Spleen (tissue), 11 donors: Measurements from ENCODE around the gene RAB9B. TPM values are rescaled to one million over a fixed set of nuclear protein-coding genes. Genes with fewer than 3 reads are reported as not detected.
"Not testable (repeated sequence)": the region's sequence is repeated elsewhere in the genome, so short reads cannot be mapped to it uniquely, and the experiment has no call there.

Experiments used
- DNase-seq: peaks from one replicate; pipeline ENCODE4 v3.0.0-alpha.2; 2020
- H3K27ac ChIP-seq, 8 donors: fragments of 200-600 bp; sonication (generic) in 7 of 8; 1 replicate in 4 of 8; 2 replicates in 4 of 8; pipeline versions ENCODE4 v1.5.0 to v1.8.0; 2016 to 2021; ENCODE audit warnings: inconsistent platforms in 4 of 8, mild to moderate bottlenecking in 4 of 8, moderate library complexity in 1 of 8
- H3K27me3 ChIP-seq, 7 donors: fragments of 200-600 bp; sonication (generic) in 6 of 7; replicated peaks in 1 of 7; 1 replicate in 4 of 7; 2 replicates in 3 of 7; pipeline versions ENCODE4 v1.5.0 to v1.8.0; 2016 to 2021; ENCODE audit warnings: inconsistent platforms in 3 of 7, mild to moderate bottlenecking in 1 of 7
- H3K36me3 ChIP-seq, 6 donors: fragments of 200-600 bp; sonication (generic) in 5 of 6; 1 replicate in 4 of 6; 2 replicates in 2 of 6; pipeline versions ENCODE4 v1.5.0 to v1.8.0; 2016 to 2021; ENCODE audit warnings: inconsistent platforms in 2 of 6
- H3K4me1 ChIP-seq, 6 donors: fragments of 200-600 bp; sonication (generic) in 5 of 6; 1 replicate in 3 of 6; 2 replicates in 3 of 6; pipeline versions ENCODE4 v1.5.0 to v1.8.0; 2016 to 2021; ENCODE audit warnings: inconsistent platforms in 3 of 6
- H3K4me3 ChIP-seq, 8 donors: fragments of 200-600 bp; sonication (generic) in 7 of 8; 1 replicate in 4 of 8; 2 replicates in 4 of 8; pipeline versions ENCODE4 v1.5.0 to v1.8.0; 2016 to 2021; ENCODE audit warnings: inconsistent platforms in 4 of 8, mild to moderate bottlenecking in 4 of 8, moderate library complexity in 2 of 8
- H3K9me3 ChIP-seq, 8 donors: fragments of 200-600 bp; sonication (generic) in 7 of 8; 1 replicate in 4 of 8; 2 replicates in 4 of 8; pipeline versions ENCODE4 v1.5.0 to v1.8.0; 2016 to 2021; ENCODE audit warnings: inconsistent platforms in 4 of 8
- POLR2A ChIP-seq, 3 donors: fragments of 450-650 bp; IDR thresholded peaks; one replicate each; pipeline ENCODE4 v1.5.1; 2017; ENCODE audit warnings: antibody characterized with exemption in 3 of 3, mild to moderate bottlenecking in 1 of 3
- POLR2AphosphoS5 ChIP-seq, 3 donors: sonication (generic); formaldehyde crosslinking; IDR thresholded peaks; one replicate each; pipeline ENCODE4 v1.5.1; 2017; ENCODE audit warnings: antibody characterized with exemption in 3 of 3
- WGBS, 5 donors: extraction: QIAGEN DNeasy Blood & Tissue Kit in 3 of 5; methylation state at CpG; one replicate each; pipeline versions ENCODE4 v1.1.5 to v1.1.7; 2013 to 2018; 5-methylcytosine and 5-hydroxymethylcytosine counted together
- intact Hi-C: fragments of 100-400 bp; cut with DNase I; formaldehyde crosslinking; loops from one replicate; pipeline ENCODE4 v1.15.0; 2023; ENCODE audit warnings: low total_unique reads
- polyA plus RNA-seq, 3 donors: library from polyadenylated mRNA; stranded (reverse); fragments of 200-250 nt; gene quantifications; one replicate each; pipeline ENCODE4 v1.2.1, GENCODE V29; 2013
- total RNA-seq, 7 donors: library from RNA; depleted of rRNA in 3 of 7; stranded (reverse); fragments of >200 nt in 3 of 7; fragmentation: NEBNext Ultra II Directional in 4 of 7; extraction: Animal tissue kit (Norgen Biotek cat#: 25700) in 4 of 7; gene quantifications; one replicate each; pipeline versions ENCODE4 v1.1.0 to v1.2.1, GENCODE V29; 2016 to 2021
- TF ChIP-seq, protein P1 (sequence below), 11 experiments: fragments of 200-600 bp in 7 of 11; fragments of 450-650 bp in 4 of 11; sonication (generic) in 4 of 11; IDR thresholded peaks in 8 of 11; conservative IDR thresholded peaks in 3 of 11; 1 replicate in 7 of 11; 2 replicates in 4 of 11; pipeline versions ENCODE4 v1.4.0 to v1.8.0; 2016 to 2021; ENCODE audit warnings: antibody characterized with exemption in 11 of 11, inconsistent platforms in 4 of 11, mild to moderate bottlenecking in 1 of 11
- donor health status: healthy with polysubstance abuse.
- donor health status: DM: no; HTN: no; CAD: no; lungs with moderate emphysema.
- donor health status: DM: no; HTN: no; CAD: no.
- donor health status: Bipolar disorder and iron deficiency.
- donor health status: healthy.
- donor health status: DM: no; HTN: no; CAD: no.
- donor health status: DM: yes; HTN: yes; CAD: no.

RAB9B gene
- total and polyA plus RNA-seq, 10 donors, result 0.43 to 1.0 (median 0.60) TPM

DNA sequence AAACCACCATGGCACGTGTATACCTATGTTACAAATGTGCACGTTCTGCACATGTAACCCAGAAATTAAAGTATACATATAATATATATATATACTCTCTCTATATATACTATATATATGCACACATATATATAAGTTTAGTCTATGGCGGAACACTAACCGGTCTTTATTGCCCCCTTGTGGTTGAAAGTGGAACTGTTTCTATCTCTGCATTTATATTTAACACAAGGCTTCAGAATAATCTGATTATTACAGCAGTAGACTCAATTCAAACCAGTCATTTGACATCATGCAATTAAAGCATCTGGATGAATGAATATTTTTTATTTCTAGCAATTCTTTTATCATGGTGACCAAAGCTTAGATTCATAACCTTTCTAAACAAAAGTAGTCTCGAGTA is 14.6 kb downstream of the RAB9B start:
- TF ChIP-seq POLR2A (IDR thresholded peaks at IDR 0.05), result no peak
- TF ChIP-seq, protein P1, sequence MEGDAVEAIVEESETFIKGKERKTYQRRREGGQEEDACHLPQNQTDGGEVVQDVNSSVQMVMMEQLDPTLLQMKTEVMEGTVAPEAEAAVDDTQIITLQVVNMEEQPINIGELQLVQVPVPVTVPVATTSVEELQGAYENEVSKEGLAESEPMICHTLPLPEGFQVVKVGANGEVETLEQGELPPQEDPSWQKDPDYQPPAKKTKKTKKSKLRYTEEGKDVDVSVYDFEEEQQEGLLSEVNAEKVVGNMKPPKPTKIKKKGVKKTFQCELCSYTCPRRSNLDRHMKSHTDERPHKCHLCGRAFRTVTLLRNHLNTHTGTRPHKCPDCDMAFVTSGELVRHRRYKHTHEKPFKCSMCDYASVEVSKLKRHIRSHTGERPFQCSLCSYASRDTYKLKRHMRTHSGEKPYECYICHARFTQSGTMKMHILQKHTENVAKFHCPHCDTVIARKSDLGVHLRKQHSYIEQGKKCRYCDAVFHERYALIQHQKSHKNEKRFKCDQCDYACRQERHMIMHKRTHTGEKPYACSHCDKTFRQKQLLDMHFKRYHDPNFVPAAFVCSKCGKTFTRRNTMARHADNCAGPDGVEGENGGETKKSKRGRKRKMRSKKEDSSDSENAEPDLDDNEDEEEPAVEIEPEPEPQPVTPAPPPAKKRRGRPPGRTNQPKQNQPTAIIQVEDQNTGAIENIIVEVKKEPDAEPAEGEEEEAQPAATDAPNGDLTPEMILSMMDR (IDR thresholded peaks at IDR 0.05 in 8 of 11, conservative IDR thresholded peaks at IDR 0.05 in 3 of 11), result peak; percentile 17 to 82 (median 62)
- no peak for TF ChIP-seq POLR2AphosphoS5 (IDR thresholded peaks at IDR 0.05)
- Histone ChIP-seq H3K36me3 (no peaks in the 10 kb centered on the region), H3K4me3 (no peak overlapping the region), H3K4me1 (no peaks in the 10 kb centered on the region), H3K27ac (no peak overlapping the region), H3K27me3 (no peaks in the 10 kb centered on the region), H3K9me3 (peaks cover 0 to 3% (median 0%) of the 10 kb centered on the region in 8 donors)
- no peak for DNase-seq
- WGBS, 5 donors, result 20 to 35% (median 26%) methylated on average over 5 of the region's 5 CpGs
- intact Hi-C loops, result loop anchor here (5.0 to 10.0 kb wide), 2 partner anchors 103 to 285 kb away; partner anchors contain the start of gene TMEM31

DNA sequence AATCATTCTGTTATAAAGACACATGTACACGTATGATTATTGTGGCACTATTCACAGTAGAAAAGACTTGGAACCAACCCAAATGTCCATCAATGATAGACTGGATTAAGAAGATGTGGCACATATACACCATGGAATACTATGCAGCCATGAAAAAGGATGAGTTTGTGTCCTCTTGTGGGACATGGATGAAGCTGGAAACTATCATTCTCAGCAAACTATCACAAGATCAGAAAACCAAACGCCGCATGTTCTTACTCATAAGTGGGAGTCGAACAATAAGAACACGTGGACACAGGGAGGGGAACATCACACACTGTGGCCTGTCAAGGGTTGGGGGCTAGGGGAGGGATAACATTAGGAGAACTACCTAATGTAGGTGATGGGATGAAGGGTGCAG is 15.0 kb downstream of the RAB9B start:
- H3K27me3 ChIP-seq, H3K4me3 ChIP-seq, H3K4me1 ChIP-seq, H3K27ac ChIP-seq, H3K9me3 ChIP-seq, DNase-seq, H3K36me3 ChIP-seq: not testable (repeated sequence)
- WGBS, 5 donors, result 42 to 59% (median 47%) methylated on average over 5 of the region's 5 CpGs
- intact Hi-C loops, result loop anchor here (5.0 to 10.0 kb wide), 2 partner anchors 102 to 285 kb away; partner anchors contain the start of gene TMEM31

GRCh38 chrX:103811858-103812257 is 20.2 kb downstream of the RAB9B start:
- DNase-seq, result no peak
- Histone ChIP-seq H3K9me3 (no peaks in the 10 kb centered on the region), H3K27me3 (peaks cover 0 to 4% (median 0%) of the 10 kb centered on the region in 7 donors), H3K4me1 (no peaks in the 10 kb centered on the region), H3K27ac (no peak overlapping the region), H3K4me3 (no peak overlapping the region), H3K36me3 (no peaks in the 10 kb centered on the region)
- WGBS, 5 donors, result 61 to 97% (median 86%) methylated on average over 3 of the region's 3 CpGs
- TF ChIP-seq POLR2A (IDR thresholded peaks at IDR 0.05) (no peak), POLR2AphosphoS5 (IDR thresholded peaks at IDR 0.05) (no peak)
- TF ChIP-seq, protein P1 (IDR thresholded peaks at IDR 0.05 in 8 of 11, conservative IDR thresholded peaks at IDR 0.05 in 3 of 11), result no peak
- intact Hi-C loops, result loop anchor here (10.0 kb wide), 1 partner anchor 97 kb away; the partner anchor contains the start of gene TMEM31

DNA sequence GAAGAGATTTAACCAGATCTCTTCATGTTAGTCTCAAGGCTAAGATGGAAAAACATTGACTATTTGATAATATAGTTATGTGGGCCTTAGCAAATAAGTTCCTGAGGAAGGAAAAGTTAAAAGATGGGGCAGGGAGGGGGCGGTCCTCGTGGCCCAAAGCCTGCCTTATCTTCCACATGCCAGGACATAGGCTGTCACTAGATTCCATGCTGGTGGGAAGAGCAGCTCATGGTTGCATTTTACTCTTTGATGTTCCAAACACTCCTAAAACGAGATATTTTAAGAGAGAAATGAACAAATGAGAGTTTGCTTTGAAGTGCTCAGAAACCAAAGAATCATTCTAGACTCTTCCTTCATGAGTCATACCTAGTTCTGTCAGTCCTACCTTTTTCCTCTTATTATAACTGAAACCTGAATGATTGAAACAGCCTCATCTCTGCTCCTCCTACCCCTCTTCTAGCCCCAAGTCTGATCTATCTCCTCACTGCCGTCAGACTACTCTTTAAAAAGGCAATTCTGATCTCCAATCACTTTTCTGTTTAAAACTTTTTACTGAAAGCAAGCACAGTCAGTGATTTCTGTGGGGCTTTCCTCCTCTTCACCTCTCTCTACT is 25.1 kb downstream of the RAB9B start:
- H3K27me3 ChIP-seq, result peaks cover 0 to 4% (median 0%) of the 10 kb centered on the region in 7 donors
- WGBS, 5 donors, result 47 to 74% (median 63%) methylated on average over 4 of the region's 4 CpGs
- DNase-seq, result no peak
- no peaks in the 10 kb centered on the region for H3K36me3 ChIP-seq
- intact Hi-C loops, result no loop called here
- no peaks in the 10 kb centered on the region for H3K9me3 ChIP-seq
- no peak overlapping the region for H3K4me3 ChIP-seq
- H3K27ac ChIP-seq, result no peak overlapping the region
- no peak for TF ChIP-seq POLR2AphosphoS5 (IDR thresholded peaks at IDR 0.05)
- TF ChIP-seq, protein P1 (IDR thresholded peaks at IDR 0.05 in 8 of 11, conservative IDR thresholded peaks at IDR 0.05 in 3 of 11), result no peak
- TF ChIP-seq POLR2A (IDR thresholded peaks at IDR 0.05), result no peak
- H3K4me1 ChIP-seq, result no peaks in the 10 kb centered on the region
